ENCODE results near the gene ZSCAN16. TPM values are rescaled to one million over a fixed set of nuclear protein-coding genes. Genes with fewer than 3 reads are reported as not detected.
A peak's percentile ranks its signal among the peaks of the same experiment; 100 is the strongest.
"Not testable (repeated sequence)": the region's sequence is repeated elsewhere in the genome, so short reads cannot be mapped to it uniquely, and the experiment has no call there.

ZSCAN16 gene
- polyA plus RNA-seq, 1 experiment = 3.2 TPM

- DNase-seq (ENCODE audit: low read depth, low spot score) = no peak
- CTCF ChIA-PET = interaction anchor here (1.0 kb wide), 1 partner anchor 899 kb away, joined by 3 read pairs; no protein-coding TSS in a partner anchor
- H3K9me3 ChIP-seq (ENCODE audit: control insufficient read depth, insufficient read depth, low read length) = peaks cover 2% of the 10 kb centered on the region; the same call in 1 of the 2 replicates
- POLR2A ChIA-PET = no interaction called here
- no peaks in the 10 kb centered on the region for H3K27me3 ChIP-seq (ENCODE audit: control insufficient read depth, insufficient read depth, low read length)
- TF ChIP-seq, protein P1, sequence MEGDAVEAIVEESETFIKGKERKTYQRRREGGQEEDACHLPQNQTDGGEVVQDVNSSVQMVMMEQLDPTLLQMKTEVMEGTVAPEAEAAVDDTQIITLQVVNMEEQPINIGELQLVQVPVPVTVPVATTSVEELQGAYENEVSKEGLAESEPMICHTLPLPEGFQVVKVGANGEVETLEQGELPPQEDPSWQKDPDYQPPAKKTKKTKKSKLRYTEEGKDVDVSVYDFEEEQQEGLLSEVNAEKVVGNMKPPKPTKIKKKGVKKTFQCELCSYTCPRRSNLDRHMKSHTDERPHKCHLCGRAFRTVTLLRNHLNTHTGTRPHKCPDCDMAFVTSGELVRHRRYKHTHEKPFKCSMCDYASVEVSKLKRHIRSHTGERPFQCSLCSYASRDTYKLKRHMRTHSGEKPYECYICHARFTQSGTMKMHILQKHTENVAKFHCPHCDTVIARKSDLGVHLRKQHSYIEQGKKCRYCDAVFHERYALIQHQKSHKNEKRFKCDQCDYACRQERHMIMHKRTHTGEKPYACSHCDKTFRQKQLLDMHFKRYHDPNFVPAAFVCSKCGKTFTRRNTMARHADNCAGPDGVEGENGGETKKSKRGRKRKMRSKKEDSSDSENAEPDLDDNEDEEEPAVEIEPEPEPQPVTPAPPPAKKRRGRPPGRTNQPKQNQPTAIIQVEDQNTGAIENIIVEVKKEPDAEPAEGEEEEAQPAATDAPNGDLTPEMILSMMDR (IDR thresholded peaks at IDR 0.05; ENCODE audit: low read depth, low read length) = no peak
- no peak overlapping the region for H3K27ac ChIP-seq (ENCODE audit: low read depth, low read length)
- H3K4me3 ChIP-seq (ENCODE audit: low read depth, low read length) = no peak overlapping the region
Measured at GRCh38 chr6:28117386-28118050, 6.9 kb upstream of the ZSCAN16 start.

DNA sequence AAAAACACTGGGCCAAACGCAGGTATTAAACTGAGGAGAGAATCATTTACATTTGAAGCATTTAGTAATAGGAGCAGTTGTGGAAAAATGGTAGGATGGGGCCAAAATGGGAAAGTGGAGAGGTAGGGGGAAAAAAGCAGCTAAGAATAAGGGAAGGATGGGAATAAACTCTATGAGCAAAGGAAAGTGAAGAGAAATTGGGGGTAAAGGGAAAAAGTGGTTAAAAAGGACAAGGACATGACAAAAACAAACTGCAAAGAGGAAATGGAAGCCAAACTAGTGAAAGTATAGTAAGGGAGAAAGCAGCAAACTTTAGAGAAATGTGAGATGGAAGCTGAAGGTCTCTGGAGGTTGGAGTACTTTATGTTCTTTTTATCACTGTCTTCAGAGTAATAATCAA is 6.2 kb upstream of the ZSCAN16 start:
- CTCF ChIA-PET = no interaction called here
- TF ChIP-seq, protein P1 (IDR thresholded peaks at IDR 0.05; ENCODE audit: low read depth, low read length) = no peak
- H3K4me3 ChIP-seq (ENCODE audit: low read depth, low read length) = no peak overlapping the region

GRCh38 chr6:28121876-28122275 is 2.5 kb upstream of the ZSCAN16 start:
- no peaks in the 10 kb centered on the region for H3K27me3 ChIP-seq (ENCODE audit: control insufficient read depth, insufficient read depth, low read length)
- TF ChIP-seq, protein P1 (IDR thresholded peaks at IDR 0.05; ENCODE audit: low read depth, low read length) = no peak
- ChIA-PET POLR2A (no interaction called here), CTCF (no interaction called here)
- no peaks in the 10 kb centered on the region for H3K9me3 ChIP-seq (ENCODE audit: control insufficient read depth, insufficient read depth, low read length)
- no peak overlapping the region for H3K27ac ChIP-seq (ENCODE audit: low read depth, low read length)
- no peak for DNase-seq (ENCODE audit: low read depth, low spot score)
- H3K4me3 ChIP-seq (ENCODE audit: low read depth, low read length) = no peak overlapping the region

More for the DNA sequence above, 6.2 kb upstream of the ZSCAN16 start:
- Histone ChIP-seq H3K9me3 (ENCODE audit: control insufficient read depth, insufficient read depth, low read length) (peaks cover 2% of the 10 kb centered on the region; the same call in 1 of the 2 replicates), H3K27ac (ENCODE audit: low read depth, low read length) (no peak overlapping the region), H3K27me3 (ENCODE audit: control insufficient read depth, insufficient read depth, low read length) (no peaks in the 10 kb centered on the region)
- DNase-seq (ENCODE audit: low read depth, low spot score) = no peak
- POLR2A ChIA-PET = no interaction called here

DNA sequence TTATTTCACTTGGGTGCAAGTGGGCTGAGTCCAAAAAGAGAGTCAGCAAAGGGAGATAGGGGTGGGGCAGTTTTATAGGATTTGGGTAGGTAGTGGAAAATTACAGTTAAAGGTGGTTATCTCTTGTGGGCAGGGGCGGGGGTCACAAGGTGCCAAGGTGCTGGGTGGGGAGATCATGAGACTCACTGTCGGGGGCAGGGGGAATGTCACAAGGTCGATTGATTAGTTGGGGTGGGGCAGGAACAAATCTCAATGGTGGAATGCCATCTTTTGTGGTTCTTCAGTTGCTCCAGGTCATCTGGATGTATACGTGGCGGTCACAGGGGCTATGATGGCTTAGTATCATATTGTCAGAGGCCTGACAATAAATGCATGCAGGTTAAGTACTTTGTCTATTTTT is 2.1 kb upstream of the ZSCAN16 start:
- H3K9me3 ChIP-seq (ENCODE audit: control insufficient read depth, insufficient read depth, low read length); DNase-seq (ENCODE audit: low read depth, low spot score); H3K27me3 ChIP-seq (ENCODE audit: control insufficient read depth, insufficient read depth, low read length); H3K27ac ChIP-seq (ENCODE audit: low read depth, low read length); H3K4me3 ChIP-seq (ENCODE audit: low read depth, low read length); POLR2A ChIA-PET: not testable (repeated sequence)
- CTCF ChIA-PET = interaction anchor here (1.2 to 1.3 kb wide), 2 partner anchors 16 to 234 kb away, joined by 4 to 5 read pairs; no protein-coding TSS in a partner anchor

- ChIA-PET CTCF (interaction anchor here (0.6 to 1.4 kb wide), 2 partner anchors 207 to 259 kb away, joined by 3 read pairs; no protein-coding TSS in a partner anchor), POLR2A (interaction anchor here (1.6 kb wide), 1 partner anchor 17 kb away, joined by 14 read pairs; the partner anchor contains the start of gene ZKSCAN8)
- no peak overlapping the region for H3K27ac ChIP-seq (ENCODE audit: low read depth, low read length)
Measured at GRCh38 chr6:28124971-28125353, 553 bp downstream of the ZSCAN16 start.

More at GRCh38 chr6:28124971-28125353, 553 bp downstream of the ZSCAN16 start:
- H3K4me3 ChIP-seq (ENCODE audit: low read depth, low read length) = peak overlapping the region; percentile 93
- no peak for DNase-seq (ENCODE audit: low read depth, low spot score)
- TF ChIP-seq, protein P1 (IDR thresholded peaks at IDR 0.05; ENCODE audit: low read depth, low read length) = no peak
- no peaks in the 10 kb centered on the region for H3K27me3 ChIP-seq (ENCODE audit: control insufficient read depth, insufficient read depth, low read length)
- H3K9me3 ChIP-seq (ENCODE audit: control insufficient read depth, insufficient read depth, low read length) = no peaks in the 10 kb centered on the region

Data from AG04450 (cell line).